ENCODE data around the gene MARF1. TPM values are rescaled to one million over a fixed set of nuclear protein-coding genes. Genes with fewer than 3 reads are reported as not detected.
A peak's percentile ranks its signal among the peaks of the same experiment; 100 is the strongest.
"Not testable (repeated sequence)": the region's sequence is repeated elsewhere in the genome, so short reads cannot be mapped to it uniquely, and the experiment has no call there.

Gene MARF1
- total RNA-seq, 6 donors from 2014 or later = 27.2 to 94.3 (median 71.3) TPM

- H3K4me1 ChIP-seq = peaks cover 3 to 7% (median 5%) of the 10 kb centered on the region in 4 donors
- WGBS, 2 donors = 93 to 95% methylated on average over 4 of the region's 4 CpGs
- no peaks in the 10 kb centered on the region for H3K36me3 ChIP-seq
- no peak overlapping the region for H3K4me3 ChIP-seq
- no peaks in the 10 kb centered on the region for H3K27me3 ChIP-seq
- TF ChIP-seq CTCF (IDR thresholded peaks at IDR 0.05) (no peak), POLR2A (IDR thresholded peaks at IDR 0.05) (no peak), EP300 (IDR thresholded peaks at IDR 0.05) (no peak), POLR2AphosphoS5 (IDR thresholded peaks at IDR 0.05) (no peak)
- ATAC-seq (ENCODE audit: low FRiP score in 2 of 2) (no peak), DNase-seq (no peak)
- no peak overlapping the region for H3K27ac ChIP-seq
- H3K9me3 ChIP-seq = no peaks in the 10 kb centered on the region
Observed at GRCh38 chr16:15575293-15576049, 67.5 kb downstream of the MARF1 start.

GRCh38 chr16:15574614-15574948 is 68.4 kb downstream of the MARF1 start:
- H3K27ac ChIP-seq = no peak overlapping the region
- H3K9me3 ChIP-seq = no peaks in the 10 kb centered on the region
- no peaks in the 10 kb centered on the region for H3K36me3 ChIP-seq
- H3K4me1 ChIP-seq = peaks cover 3 to 7% (median 5%) of the 10 kb centered on the region in 4 donors
- DNase-seq (no peak), ATAC-seq (ENCODE audit: low FRiP score in 2 of 2) (no peak)
- WGBS, 2 donors = 95 to 97% methylated on average over 10 of the region's 10 CpGs
- H3K27me3 ChIP-seq = no peaks in the 10 kb centered on the region
- TF ChIP-seq CTCF (IDR thresholded peaks at IDR 0.05) (no peak), EP300 (IDR thresholded peaks at IDR 0.05) (no peak), POLR2A (IDR thresholded peaks at IDR 0.05) (no peak), POLR2AphosphoS5 (IDR thresholded peaks at IDR 0.05) (no peak)
- H3K4me3 ChIP-seq = no peak overlapping the region

- WGBS, 2 donors = 94 to 96% methylated on average over 11 of the region's 11 CpGs
- ATAC-seq (ENCODE audit: low FRiP score in 2 of 2); H3K36me3 ChIP-seq; DNase-seq; H3K4me3 ChIP-seq; H3K4me1 ChIP-seq; H3K9me3 ChIP-seq; H3K27ac ChIP-seq; H3K27me3 ChIP-seq: not testable (repeated sequence)
Observed at GRCh38 chr16:15573896-15574613, 68.9 kb downstream of the MARF1 start.

GRCh38 chr16:15573274-15573895 is 69.6 kb downstream of the MARF1 start:
- TF ChIP-seq POLR2A (IDR thresholded peaks at IDR 0.05) = no peak
- TF ChIP-seq CTCF (IDR thresholded peaks at IDR 0.05) = no peak
- no peak for TF ChIP-seq POLR2AphosphoS5 (IDR thresholded peaks at IDR 0.05)
- TF ChIP-seq EP300 (IDR thresholded peaks at IDR 0.05) = no peak

GRCh38 chr16:15572329-15573001 is 70.5 kb downstream of the MARF1 start:
- H3K27me3 ChIP-seq = no peaks in the 10 kb centered on the region
- no peaks in the 10 kb centered on the region for H3K36me3 ChIP-seq
- H3K4me3 ChIP-seq = no peak overlapping the region
- peaks cover 3 to 7% (median 5%) of the 10 kb centered on the region in 4 donors for H3K4me1 ChIP-seq
- DNase-seq = no peak
- WGBS, 2 donors = 61 to 62% methylated on average over 9 of the region's 9 CpGs
- H3K9me3 ChIP-seq = no peaks in the 10 kb centered on the region
- H3K27ac ChIP-seq = no peak overlapping the region
- ATAC-seq (ENCODE audit: low FRiP score in 2 of 2) = peak in 1 of 2 donors; percentile 56
- no peak for TF ChIP-seq POLR2AphosphoS5 (IDR thresholded peaks at IDR 0.05)
- no peak for TF ChIP-seq CTCF (IDR thresholded peaks at IDR 0.05)
- no peak for TF ChIP-seq EP300 (IDR thresholded peaks at IDR 0.05)
- no peak for TF ChIP-seq POLR2A (IDR thresholded peaks at IDR 0.05)

More at GRCh38 chr16:15573274-15573895, 69.6 kb downstream of the MARF1 start:
- WGBS, 2 donors = 82 to 88% methylated on average over 7 of the region's 7 CpGs
- Histone ChIP-seq H3K9me3 (no peaks in the 10 kb centered on the region), H3K4me1 (peaks cover 3 to 7% (median 5%) of the 10 kb centered on the region in 4 donors), H3K27me3 (no peaks in the 10 kb centered on the region), H3K27ac (no peak overlapping the region), H3K4me3 (no peak overlapping the region), H3K36me3 (no peaks in the 10 kb centered on the region)
- ATAC-seq (ENCODE audit: low FRiP score in 2 of 2) (no peak), DNase-seq (no peak)

All from upper lobe of left lung (tissue), 6 donors.